Activated CD8-positive, alpha-beta memory T cell treated with anti-CD3 and anti-CD28 coated beads, Interleukin-2, amount 50 U/mL, for 24 hours (primary cell): ENCODE measurements around the gene TTC39B.
"Not testable (repeated sequence)": the region's sequence is repeated elsewhere in the genome, so short reads cannot be mapped to it uniquely, and the experiment has no call there.

Experiments used
- DNase-seq: peaks from one replicate; pipeline ENCODE4 v3.0.0-alpha.2; 2020; ENCODE audit errors: extremely low read depth

Gene TTC39B

GRCh38 chr9:15264918-15265317, 42.1 kb downstream of the TTC39B start:
- no peak for DNase-seq

GRCh38 chr9:15262581-15262980, 44.4 kb downstream of the TTC39B start:
- DNase-seq, result no peak

GRCh38 chr9:15256426-15256825, 50.6 kb downstream of the TTC39B start:
- no peak for DNase-seq

- DNase-seq, result no peak
Measured at GRCh38 chr9:15253786-15254185, 53.2 kb downstream of the TTC39B start.

GRCh38 chr9:15253197-15253596, 53.8 kb downstream of the TTC39B start:
- DNase-seq, result no peak

GRCh38 chr9:15249981-15250380, 57.0 kb downstream of the TTC39B start:
- no peak for DNase-seq

DNA sequence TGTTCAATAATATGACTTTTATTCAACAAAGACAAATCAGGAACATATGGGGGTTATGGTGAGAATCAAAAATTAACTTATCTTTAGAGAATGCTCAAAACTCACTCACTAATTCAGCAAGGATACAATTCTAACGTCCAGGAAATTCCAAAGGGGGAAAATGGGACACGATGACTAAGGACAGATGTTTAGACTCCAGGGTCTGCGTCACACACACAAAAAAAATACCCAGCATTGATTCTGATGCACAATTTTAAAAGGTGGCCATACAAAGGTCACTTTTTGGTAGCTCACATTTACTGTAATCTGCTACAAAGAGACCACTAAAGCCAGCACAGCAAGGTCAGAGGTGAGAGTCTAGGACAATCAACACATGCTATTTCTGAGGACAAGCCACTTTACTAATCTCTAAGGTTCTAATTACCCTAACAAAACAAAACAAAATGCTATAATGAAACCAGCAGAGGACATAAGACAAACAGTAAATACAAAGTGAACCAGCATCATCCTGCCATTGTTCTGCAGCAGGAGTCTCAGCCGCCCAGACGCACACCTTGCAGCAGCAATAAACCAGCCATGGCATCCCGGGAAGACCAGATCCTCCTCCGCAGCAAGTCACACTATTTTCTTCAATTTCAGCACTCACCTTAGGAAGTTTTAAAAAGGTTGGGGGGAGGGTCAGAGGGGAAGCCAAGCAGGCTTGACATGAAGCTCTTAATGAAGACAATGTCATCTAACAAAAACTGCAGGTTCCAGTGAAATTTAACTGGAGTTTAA, 57.8 kb downstream of the TTC39B start:
- DNase-seq, result no peak

- DNase-seq, result no peak
Measured at GRCh38 chr9:15248621-15249020, 58.4 kb downstream of the TTC39B start.

- no peak for DNase-seq
Measured at GRCh38 chr9:15248081-15248480, 58.9 kb downstream of the TTC39B start.

GRCh38 chr9:15246708-15247107, 60.3 kb downstream of the TTC39B start:
- DNase-seq, result no peak

- no peak for DNase-seq
Measured at GRCh38 chr9:15246243-15246642, 60.8 kb downstream of the TTC39B start.

DNA sequence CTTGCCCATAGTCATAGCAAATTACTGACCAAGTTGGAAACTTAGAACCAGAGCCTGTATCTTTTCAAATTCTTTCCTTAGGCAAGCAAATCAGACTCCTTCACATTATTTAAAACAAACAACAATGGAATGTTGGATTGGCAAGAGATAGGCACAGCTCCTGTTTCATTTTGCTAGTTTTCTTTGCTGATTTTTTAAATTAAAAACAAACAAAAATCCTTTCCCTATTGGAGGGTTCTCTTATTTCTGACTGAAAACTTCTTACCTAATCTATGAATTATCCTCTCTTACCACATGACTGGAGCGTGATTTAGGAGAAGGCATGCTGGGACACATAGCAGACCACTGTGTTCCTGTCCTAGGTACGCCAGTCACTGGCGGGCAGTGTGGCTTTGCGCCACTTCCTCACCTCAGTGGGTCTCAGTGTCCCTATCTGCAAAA, 63.0 kb downstream of the TTC39B start:
- no peak for DNase-seq

GRCh38 chr9:15243081-15243480, 63.9 kb downstream of the TTC39B start:
- no peak for DNase-seq

GRCh38 chr9:15240927-15241326, 66.1 kb downstream of the TTC39B start:
- DNase-seq, result no peak

GRCh38 chr9:15239816-15240215, 67.2 kb downstream of the TTC39B start:
- DNase-seq, result no peak

- no peak for DNase-seq
Measured at GRCh38 chr9:15238646-15239045, 68.4 kb downstream of the TTC39B start.

- DNase-seq, result no peak
Measured at GRCh38 chr9:15235658-15236057, 71.4 kb downstream of the TTC39B start.

DNA sequence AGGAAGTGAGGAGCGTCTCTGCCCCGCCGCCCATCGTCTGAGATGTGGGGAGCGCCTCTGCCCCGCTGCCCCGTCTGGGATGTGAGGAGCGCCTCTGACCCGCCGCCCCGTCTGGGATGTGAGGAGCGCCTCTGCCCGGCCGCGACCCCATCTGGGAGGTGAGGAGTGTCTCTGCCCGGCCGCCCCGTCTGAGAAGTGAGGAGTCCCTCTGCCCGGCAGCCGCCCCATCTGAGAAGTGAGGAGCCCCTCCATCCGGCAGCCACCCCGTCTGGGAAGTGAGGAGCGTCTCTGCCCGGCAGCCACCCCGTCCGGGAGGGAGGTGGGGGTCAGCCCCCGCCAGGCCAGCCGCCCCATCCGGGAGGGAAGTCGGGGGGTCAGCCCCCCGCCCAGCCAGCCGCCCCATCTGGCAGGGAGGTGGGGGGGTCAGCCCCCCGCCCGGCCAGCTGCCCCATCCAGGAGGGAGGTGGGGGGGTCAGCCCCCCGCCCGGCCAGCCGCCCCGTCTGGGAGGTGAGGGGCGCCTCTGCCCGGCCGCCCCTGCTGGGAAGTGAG, 73.0 kb downstream of the TTC39B start:
- DNase-seq, result not testable (repeated sequence)

DNA sequence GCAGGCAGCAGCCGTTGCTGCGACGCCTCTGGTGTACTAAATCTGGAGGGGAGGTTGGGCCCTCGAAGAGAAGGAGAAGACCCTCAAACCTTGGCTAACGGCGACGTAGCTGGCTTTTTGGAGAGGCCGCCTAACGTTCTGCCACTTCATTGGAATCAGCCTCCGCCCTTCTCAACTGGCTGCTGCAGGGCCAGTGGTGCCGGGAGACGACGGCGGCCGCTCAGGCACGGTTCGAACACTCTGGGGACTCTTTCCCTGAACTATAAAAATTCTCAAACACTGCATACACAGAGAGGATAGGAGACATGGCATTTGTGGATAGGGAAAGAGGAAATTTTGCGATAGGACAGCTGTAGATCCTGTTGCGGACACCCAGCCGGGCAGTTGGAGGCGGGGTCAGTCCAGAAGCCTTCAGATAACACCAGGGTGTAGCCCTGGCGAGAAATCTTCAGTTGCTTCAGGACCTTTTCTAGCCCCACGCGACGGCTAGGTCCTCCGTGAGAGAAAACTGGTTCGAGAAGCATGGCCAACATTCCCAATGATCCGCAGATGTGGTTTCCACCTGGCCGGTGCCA, 74.2 kb downstream of the TTC39B start:
- DNase-seq, result not testable (repeated sequence)

- DNase-seq, result no peak
Measured at GRCh38 chr9:15231788-15232635, 75.0 kb downstream of the TTC39B start.

GRCh38 chr9:15229409-15229808, 77.6 kb downstream of the TTC39B start:
- DNase-seq, result no peak

DNA sequence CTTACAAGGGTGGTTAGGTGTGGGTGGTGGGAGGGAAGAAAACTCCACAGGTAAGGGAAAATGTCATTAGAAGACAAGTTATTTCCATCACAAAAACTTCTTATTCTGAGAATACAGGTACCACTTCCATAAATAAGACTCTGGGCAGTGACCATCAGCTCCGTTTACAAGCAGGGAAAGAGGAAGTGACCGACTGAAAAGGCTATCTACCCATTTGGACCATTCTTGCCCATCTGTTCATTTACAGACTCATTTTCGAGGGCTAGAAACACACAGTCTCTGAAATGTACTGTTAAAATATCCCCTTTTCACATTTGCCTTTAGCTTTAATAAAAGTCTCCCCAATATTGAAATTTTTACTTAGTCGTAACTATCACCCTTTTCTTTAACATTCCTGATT, 79.5 kb downstream of the TTC39B start:
- no peak for DNase-seq
